Endothelial cell of umbilical vein (primary cell): ENCODE measurements around the gene EEF1AKMT1. TPM values are rescaled to one million over a fixed set of nuclear protein-coding genes. Genes with fewer than 3 reads are reported as not detected.

ENCODE experiments used
- BruUV-seq: library from RNA; stranded (reverse); fragments of 400-500 nt; replicated peaks from 2 replicates; lab custom pipeline; 2021; lab: Mats Ljungman, UMichigan
- CTCF ChIA-PET: fragments of 300-600, 350-600 bp; sonication (Branson Sonifier 250); formaldehyde crosslinking; loops from one replicate; lab custom pipeline; 2021; ENCODE audit warnings: antibody characterized with exemption, inconsistent platforms; lab: Charles Lee
- POLR2A ChIA-PET: fragments of 300-600, 350-600 bp; sonication (Branson Sonifier 250); formaldehyde crosslinking; loops from one replicate; lab custom pipeline; 2021; ENCODE audit warnings: antibody characterized with exemption, inconsistent platforms; lab: Charles Lee
- DNase-seq: peaks from one replicate; pipeline ENCODE4 v3.0.0-alpha.2; 2011; ENCODE audit warnings: low read depth, low spot score
- FAIRE-seq: peaks from 2 replicates; lab custom pipeline; 2011; peaks lifted over from hg19 to GRCh38; lab: Jason Lieb, UNC
- H2AFZ ChIP-seq: 2 replicates; pipeline ENCODE4 v1.6.0; 2012; ENCODE audit warnings: low read depth, low read length, control low read depth, inconsistent platforms
- H3K27ac ChIP-seq: 2 replicates; pipeline ENCODE4 v1.5.1; 2011; ENCODE audit warnings: low read depth, mild to moderate bottlenecking, control low read depth, low read length, moderate library complexity; ENCODE audit not compliant: insufficient read depth
- H3K27me3 ChIP-seq, 2 experiments: 2 replicates each; pipeline versions ENCODE4 v1.6.0 to v1.6.1; 2011; ENCODE audit warnings: low read length in 2 of 2, mixed read lengths in 1 of 2; ENCODE audit not compliant: control insufficient read depth in 2 of 2, insufficient read depth in 2 of 2
- H3K36me3 ChIP-seq, 2 experiments: 2 replicates in 1 of 2; 3 replicates in 1 of 2; pipeline ENCODE4 v1.5.1; 2011; ENCODE audit warnings: low read length in 2 of 2, mild to moderate bottlenecking in 1 of 2, moderate library complexity in 1 of 2; ENCODE audit not compliant: control insufficient read depth in 2 of 2, insufficient read depth in 2 of 2; ENCODE audit errors: extremely low read depth in 1 of 2
- H3K4me1 ChIP-seq: 3 replicates; pipeline ENCODE4 v1.5.1; 2011; ENCODE audit warnings: mild to moderate bottlenecking, low read length; ENCODE audit not compliant: control insufficient read depth, insufficient read depth; ENCODE audit errors: extremely low read depth
- H3K4me2 ChIP-seq: 2 replicates; pipeline ENCODE4 v1.6.1; 2011; ENCODE audit warnings: low read length, control low read depth, mixed read lengths; ENCODE audit not compliant: insufficient read depth
- H3K4me3 ChIP-seq, 3 experiments: fragments of 200-600 bp in 1 of 3; sonication (generic), shearing (Covaris generic) in 1 of 3; replicated peaks in 1 of 3; 2 replicates each; pipeline ENCODE4 v1.5.1; 2011 to 2016; ENCODE audit warnings: control low read depth in 3 of 3, low read length in 3 of 3, mild to moderate bottlenecking in 2 of 3, inconsistent platforms in 1 of 3, low read depth in 1 of 3, moderate library complexity in 1 of 3; ENCODE audit not compliant: insufficient read depth in 1 of 3
- H3K79me2 ChIP-seq: 2 replicates; pipeline ENCODE4 v1.6.0; 2012; ENCODE audit warnings: low read length, inconsistent platforms; ENCODE audit not compliant: control insufficient read depth, insufficient read depth
- H3K9ac ChIP-seq: replicated peaks from 2 replicates; pipeline ENCODE3; 2011; ENCODE audit warnings: low read length, control low read depth; ENCODE audit not compliant: insufficient read depth; ENCODE audit errors: extremely low read depth
- H3K9me1 ChIP-seq: replicated peaks from 3 replicates; pipeline ENCODE4 v1.6.0; 2011; ENCODE audit warnings: mild to moderate bottlenecking, low read length; ENCODE audit not compliant: control insufficient read depth, insufficient read depth; ENCODE audit errors: extremely low read depth
- H3K9me3 ChIP-seq: replicated peaks from 2 replicates; pipeline ENCODE4 v1.5.1; 2012; ENCODE audit warnings: low read length, inconsistent platforms; ENCODE audit not compliant: control insufficient read depth, insufficient read depth
- H4K20me1 ChIP-seq: replicated peaks from 2 replicates; pipeline ENCODE3; 2011; ENCODE audit warnings: mild to moderate bottlenecking, low read length; ENCODE audit not compliant: control insufficient read depth, insufficient read depth; ENCODE audit errors: extremely low read depth
- EZH2 ChIP-seq: IDR thresholded peaks from 2 replicates; pipeline ENCODE4 v1.6.1; 2012; ENCODE audit warnings: borderline replicate concordance, low read depth, mild to moderate bottlenecking, moderate library complexity, low read length, inconsistent platforms; ENCODE audit not compliant: severe bottlenecking
- FOS ChIP-seq: IDR thresholded peaks from 2 replicates; pipeline ENCODE4 v1.6.1; 2011; ENCODE audit warnings: mild to moderate bottlenecking, low read length, moderate library complexity, borderline replicate concordance; ENCODE audit not compliant: insufficient read depth
- GATA2 ChIP-seq: IDR thresholded peaks from 2 replicates; pipeline ENCODE4 v1.7.0; 2011; ENCODE audit warnings: low read depth, mild to moderate bottlenecking, moderate library complexity, mixed read lengths, low read length; ENCODE audit not compliant: insufficient read length, insufficient read depth
- JUN ChIP-seq: IDR thresholded peaks from 2 replicates; pipeline ENCODE4 v1.6.1; 2011; ENCODE audit warnings: borderline replicate concordance, low read depth; ENCODE audit not compliant: insufficient read length, insufficient read depth
- MYC ChIP-seq: IDR thresholded peaks from one replicate; pipeline ENCODE4 v1.6.1; 2011; ENCODE audit warnings: mild to moderate bottlenecking, low read depth, low read length
- POLR2A ChIP-seq: IDR thresholded peaks from 2 replicates; pipeline ENCODE4 v1.6.1; 2012; ENCODE audit warnings: low read depth, mild to moderate bottlenecking, control low read depth, low read length
- POLR2AphosphoS5 ChIP-seq: IDR thresholded peaks from 2 replicates; pipeline ENCODE4 v1.6.1; 2012; ENCODE audit warnings: low read depth, mild to moderate bottlenecking, control low read depth, low read length, moderate library complexity; ENCODE audit not compliant: insufficient read depth
- dilution Hi-C: fragments of 300-500 bp; cut with MboI; formaldehyde crosslinking; loops from one replicate; pipeline ENCODE4 v1.15.0; 2019; ENCODE audit warnings: low sequenced_read_pairs; ENCODE audit not compliant: extremely low pct_ligation_motif_present
- intact Hi-C: fragments of 100-400 bp; cut with micrococcal nuclease; formaldehyde crosslinking; loops from one replicate; pipeline ENCODE4 v1.10.0; 2022
- polyA plus RNA-seq, 4 experiments: library from polyadenylated mRNA; depleted of rRNA in 3 of 4; stranded (reverse) in 3 of 4; unstranded in 1 of 4; fragments of >200 nt; gene quantifications; 2 replicates each; pipeline versions ENCODE4 v1.2.1 to v1.2.3, GENCODE V29; 2011 to 2012; ENCODE audit warnings: missing spikeins in 1 of 4
- total RNA-seq: library from RNA; stranded (reverse); gene quantifications from 2 replicates; pipeline ENCODE4 v1.2.3, GENCODE V29; 2021
- TF ChIP-seq, protein P1 (sequence below): IDR thresholded peaks from 2 replicates; pipeline ENCODE4 v1.6.1; 2011; ENCODE audit not compliant: insufficient read depth, insufficient read length
- TF ChIP-seq, protein P2 (sequence below), 2 donors: IDR thresholded peaks; 1 replicate in 1 of 2; 2 replicates in 1 of 2; pipeline ENCODE4 v1.5.1; 2011; ENCODE audit warnings: low read length in 2 of 2, mild to moderate bottlenecking in 2 of 2, moderate library complexity in 2 of 2, control low read depth in 1 of 2, inconsistent platforms in 1 of 2, low read depth in 1 of 2; ENCODE audit not compliant: insufficient read depth in 1 of 2; ENCODE audit errors: extremely low read depth in 1 of 2

The EEF1AKMT1 gene
- total and polyA plus RNA-seq, 2 donors (not counting 3 experiments of a cell fraction or from before 2014, with no cell fraction given) = 9.0 to 11.1 TPM

DNA sequence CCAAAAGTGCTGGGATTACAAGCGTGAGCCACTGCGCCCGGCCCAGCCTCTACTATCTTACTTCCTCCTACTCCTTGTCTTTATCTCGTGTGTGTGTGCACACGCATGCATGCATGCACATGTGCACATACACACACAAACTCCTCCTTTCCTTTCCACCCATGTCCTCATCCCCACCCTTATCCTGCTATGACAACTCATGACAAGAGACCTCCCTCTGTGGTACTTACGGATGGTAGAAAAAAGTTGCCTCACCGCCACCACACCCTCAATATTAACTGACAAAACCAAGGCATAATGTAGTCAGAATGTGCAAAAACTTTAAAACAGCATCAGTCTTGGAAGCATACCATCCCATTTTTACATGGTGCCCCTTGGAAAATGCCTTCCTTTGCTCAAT, 15.9 kb upstream of the EEF1AKMT1 start:
- Histone ChIP-seq H3K4me3 (no peak overlapping the region), H3K27me3 (no peaks in the 10 kb centered on the region), H4K20me1 (no peaks in the 10 kb centered on the region), H3K4me1 (peaks cover 43% of the 10 kb centered on the region), H3K9ac (no peak overlapping the region), H3K36me3 (peaks cover 4 to 6% of the 10 kb centered on the region in 2 experiments), H3K27ac (no peak overlapping the region), H3K9me3 (no peaks in the 10 kb centered on the region), H2AFZ (no peak overlapping the region), H3K9me1 (no peaks in the 10 kb centered on the region), H3K4me2 (no peak overlapping the region), H3K79me2 (no peaks in the 10 kb centered on the region)
- dilution Hi-C loops = no loop called here
- intact Hi-C loops = loop anchor here (1.0 to 5.0 kb wide), 3 partner anchors 25 to 75 kb away; no protein-coding TSS in a partner anchor
- FAIRE-seq (no peak), DNase-seq (no peak)
- TF ChIP-seq GATA2 (no peak), EZH2 (no peak), JUN (no peak), MYC (no peak), POLR2AphosphoS5 (no peak), POLR2A (no peak), FOS (no peak)
- TF ChIP-seq, protein P1, sequence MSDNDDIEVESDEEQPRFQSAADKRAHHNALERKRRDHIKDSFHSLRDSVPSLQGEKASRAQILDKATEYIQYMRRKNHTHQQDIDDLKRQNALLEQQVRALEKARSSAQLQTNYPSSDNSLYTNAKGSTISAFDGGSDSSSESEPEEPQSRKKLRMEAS = no peak
- TF ChIP-seq, protein P2, sequence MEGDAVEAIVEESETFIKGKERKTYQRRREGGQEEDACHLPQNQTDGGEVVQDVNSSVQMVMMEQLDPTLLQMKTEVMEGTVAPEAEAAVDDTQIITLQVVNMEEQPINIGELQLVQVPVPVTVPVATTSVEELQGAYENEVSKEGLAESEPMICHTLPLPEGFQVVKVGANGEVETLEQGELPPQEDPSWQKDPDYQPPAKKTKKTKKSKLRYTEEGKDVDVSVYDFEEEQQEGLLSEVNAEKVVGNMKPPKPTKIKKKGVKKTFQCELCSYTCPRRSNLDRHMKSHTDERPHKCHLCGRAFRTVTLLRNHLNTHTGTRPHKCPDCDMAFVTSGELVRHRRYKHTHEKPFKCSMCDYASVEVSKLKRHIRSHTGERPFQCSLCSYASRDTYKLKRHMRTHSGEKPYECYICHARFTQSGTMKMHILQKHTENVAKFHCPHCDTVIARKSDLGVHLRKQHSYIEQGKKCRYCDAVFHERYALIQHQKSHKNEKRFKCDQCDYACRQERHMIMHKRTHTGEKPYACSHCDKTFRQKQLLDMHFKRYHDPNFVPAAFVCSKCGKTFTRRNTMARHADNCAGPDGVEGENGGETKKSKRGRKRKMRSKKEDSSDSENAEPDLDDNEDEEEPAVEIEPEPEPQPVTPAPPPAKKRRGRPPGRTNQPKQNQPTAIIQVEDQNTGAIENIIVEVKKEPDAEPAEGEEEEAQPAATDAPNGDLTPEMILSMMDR (IDR thresholded peaks at IDR 0.05; ENCODE audit: extremely low read depth in 1 of 2, insufficient read depth in 1 of 2, low read depth in 1 of 2, low read length in 2 of 2) = no peak
- ChIA-PET POLR2A (no interaction called here), CTCF (interaction anchor here (1.4 kb wide), 1 partner anchor 84 kb away, joined by 4 read pairs; no protein-coding TSS in a partner anchor)
- BruUV-seq = no TSS peak
